ENCODE results near the gene DAO.

Gene DAO

GRCh38 chr12:108895220-108895802, 15.4 kb downstream of the DAO start:
- no peaks in the 10 kb centered on the region for H3K36me3 ChIP-seq (ENCODE audit: insufficient read depth, low read length)
- no peak for TF ChIP-seq EZH2 (IDR thresholded peaks at IDR 0.05; ENCODE audit: borderline replicate concordance, low read depth, low read length, severe bottlenecking)
- TF ChIP-seq CTCF (IDR thresholded peaks at IDR 0.05; ENCODE audit: borderline replicate concordance, extremely low read depth, low read length, poor library complexity, severe bottlenecking): no peak
- no peaks in the 10 kb centered on the region for H3K9me3 ChIP-seq (ENCODE audit: insufficient read depth, low read length, severe bottlenecking)
- no peaks in the 10 kb centered on the region for H3K79me2 ChIP-seq (ENCODE audit: insufficient read depth, low read length)
- no peaks in the 10 kb centered on the region for H3K27me3 ChIP-seq (ENCODE audit: insufficient read depth, low read length, poor library complexity)
- DNase-seq: no peak
- no peak overlapping the region for H2AFZ ChIP-seq (ENCODE audit: low read depth, low read length)
- H3K4me2 ChIP-seq (ENCODE audit: insufficient read depth, low read length): no peak overlapping the region
- H4K20me1 ChIP-seq (ENCODE audit: insufficient read depth, low read length): no peaks in the 10 kb centered on the region
- ATAC-seq (ENCODE audit: insufficient read depth, low read depth): no peak
- no peak overlapping the region for H3K9ac ChIP-seq (ENCODE audit: low read depth, low read length)
- H3K27ac ChIP-seq (ENCODE audit: low read length): no peak overlapping the region
- no peaks in the 10 kb centered on the region for H3K4me1 ChIP-seq (ENCODE audit: insufficient read depth, low read length)
- H3K4me3 ChIP-seq (ENCODE audit: low read depth in 1 of 2, low read length in 2 of 2): no peak overlapping the region

- TF ChIP-seq EZH2 (IDR thresholded peaks at IDR 0.05; ENCODE audit: borderline replicate concordance, low read depth, low read length, severe bottlenecking) (no peak), CTCF (IDR thresholded peaks at IDR 0.05; ENCODE audit: borderline replicate concordance, extremely low read depth, low read length, poor library complexity, severe bottlenecking) (no peak)
- Histone ChIP-seq H2AFZ (ENCODE audit: low read depth, low read length) (no peak overlapping the region), H3K9me3 (ENCODE audit: insufficient read depth, low read length, severe bottlenecking) (no peaks in the 10 kb centered on the region), H3K27ac (ENCODE audit: low read length) (no peak overlapping the region), H3K4me3 (ENCODE audit: low read depth in 1 of 2, low read length in 2 of 2) (no peak overlapping the region), H3K36me3 (ENCODE audit: insufficient read depth, low read length) (no peaks in the 10 kb centered on the region), H3K79me2 (ENCODE audit: insufficient read depth, low read length) (no peaks in the 10 kb centered on the region), H3K4me2 (ENCODE audit: insufficient read depth, low read length) (no peak overlapping the region), H3K4me1 (ENCODE audit: insufficient read depth, low read length) (no peaks in the 10 kb centered on the region), H4K20me1 (ENCODE audit: insufficient read depth, low read length) (no peaks in the 10 kb centered on the region), H3K9ac (ENCODE audit: low read depth, low read length) (no peak overlapping the region), H3K27me3 (ENCODE audit: insufficient read depth, low read length, poor library complexity) (no peaks in the 10 kb centered on the region)
- DNase-seq (no peak), ATAC-seq (ENCODE audit: insufficient read depth, low read depth) (no peak)
These were observed 16.4 kb downstream of the DAO start for GRCh38 chr12:108896336-108896735.

GRCh38 chr12:108896817-108897216, 16.9 kb downstream of the DAO start:
- ATAC-seq (ENCODE audit: insufficient read depth, low read depth): no peak
- Histone ChIP-seq H3K79me2 (ENCODE audit: insufficient read depth, low read length) (no peaks in the 10 kb centered on the region), H3K4me1 (ENCODE audit: insufficient read depth, low read length) (no peaks in the 10 kb centered on the region), H3K9me3 (ENCODE audit: insufficient read depth, low read length, severe bottlenecking) (no peaks in the 10 kb centered on the region), H3K4me3 (ENCODE audit: low read depth in 1 of 2, low read length in 2 of 2) (no peak overlapping the region), H3K27me3 (ENCODE audit: insufficient read depth, low read length, poor library complexity) (no peaks in the 10 kb centered on the region), H3K36me3 (ENCODE audit: insufficient read depth, low read length) (no peaks in the 10 kb centered on the region), H2AFZ (ENCODE audit: low read depth, low read length) (no peak overlapping the region), H3K27ac (ENCODE audit: low read length) (no peak overlapping the region), H3K9ac (ENCODE audit: low read depth, low read length) (no peak overlapping the region), H4K20me1 (ENCODE audit: insufficient read depth, low read length) (no peaks in the 10 kb centered on the region), H3K4me2 (ENCODE audit: insufficient read depth, low read length) (no peak overlapping the region)
- no peak for DNase-seq
- TF ChIP-seq EZH2 (IDR thresholded peaks at IDR 0.05; ENCODE audit: borderline replicate concordance, low read depth, low read length, severe bottlenecking) (no peak), CTCF (IDR thresholded peaks at IDR 0.05; ENCODE audit: borderline replicate concordance, extremely low read depth, low read length, poor library complexity, severe bottlenecking) (no peak)

- no peak overlapping the region for H3K4me3 ChIP-seq (ENCODE audit: low read depth in 1 of 2, low read length in 2 of 2)
- H3K79me2 ChIP-seq (ENCODE audit: insufficient read depth, low read length): no peaks in the 10 kb centered on the region
- no peak overlapping the region for H3K9ac ChIP-seq (ENCODE audit: low read depth, low read length)
- H3K27me3 ChIP-seq (ENCODE audit: insufficient read depth, low read length, poor library complexity): no peaks in the 10 kb centered on the region
- no peaks in the 10 kb centered on the region for H3K9me3 ChIP-seq (ENCODE audit: insufficient read depth, low read length, severe bottlenecking)
- no peak overlapping the region for H3K4me2 ChIP-seq (ENCODE audit: insufficient read depth, low read length)
- H3K36me3 ChIP-seq (ENCODE audit: insufficient read depth, low read length): no peaks in the 10 kb centered on the region
- no peaks in the 10 kb centered on the region for H3K4me1 ChIP-seq (ENCODE audit: insufficient read depth, low read length)
- DNase-seq (no peak), ATAC-seq (ENCODE audit: insufficient read depth, low read depth) (no peak)
- no peak overlapping the region for H2AFZ ChIP-seq (ENCODE audit: low read depth, low read length)
- TF ChIP-seq EZH2 (IDR thresholded peaks at IDR 0.05; ENCODE audit: borderline replicate concordance, low read depth, low read length, severe bottlenecking) (no peak), CTCF (IDR thresholded peaks at IDR 0.05; ENCODE audit: borderline replicate concordance, extremely low read depth, low read length, poor library complexity, severe bottlenecking) (no peak)
- no peak overlapping the region for H3K27ac ChIP-seq (ENCODE audit: low read length)
- no peaks in the 10 kb centered on the region for H4K20me1 ChIP-seq (ENCODE audit: insufficient read depth, low read length)
These were observed 19.3 kb downstream of the DAO start for GRCh38 chr12:108899145-108899544.

Data from DND-41 (cell line).